Measurements from ENCODE around the gene ARFGEF3. TPM values are rescaled to one million over a fixed set of nuclear protein-coding genes. Genes with fewer than 3 reads are reported as not detected.

ARFGEF3 gene
- total RNA-seq, 1 donor from 2014 or later, result 28.6 TPM

GRCh38 chr6:138248011-138248410 lies 86.3 kb downstream of the ARFGEF3 start:
- peaks cover 17% of the 10 kb centered on the region for H3K4me1 Mint-ChIP-seq (ENCODE audit: low read depth)
- H3K9me3 Mint-ChIP-seq (ENCODE audit: low read depth), result no peaks in the 10 kb centered on the region
- TF ChIP-seq CTCF (IDR thresholded peaks at IDR 0.05; ENCODE audit: unreplicated experiment), result no peak
- H3K27me3 Mint-ChIP-seq, result no peaks in the 10 kb centered on the region
- H3K36me3 Mint-ChIP-seq (ENCODE audit: insufficient read depth), result peaks cover 3% of the 10 kb centered on the region
- H3K4me3 Mint-ChIP-seq (ENCODE audit: low read depth), result no peak overlapping the region
- no peak for DNase-seq (ENCODE audit: low spot score, unreplicated experiment)
- H3K27ac Mint-ChIP-seq, result no peak overlapping the region

GRCh38 chr6:138248878-138249277 lies 87.1 kb downstream of the ARFGEF3 start:
- Mint-ChIP-seq H3K27me3 (no peaks in the 10 kb centered on the region), H3K4me3 (ENCODE audit: low read depth) (no peak overlapping the region), H3K4me1 (ENCODE audit: low read depth) (peaks cover 17% of the 10 kb centered on the region), H3K36me3 (ENCODE audit: insufficient read depth) (peaks cover 6% of the 10 kb centered on the region), H3K27ac (no peak overlapping the region), H3K9me3 (ENCODE audit: low read depth) (no peaks in the 10 kb centered on the region)
- DNase-seq (ENCODE audit: low spot score, unreplicated experiment), result no peak
- no peak for TF ChIP-seq CTCF (IDR thresholded peaks at IDR 0.05; ENCODE audit: unreplicated experiment)

- H3K4me3 Mint-ChIP-seq (ENCODE audit: low read depth), result no peak overlapping the region
- no peak for DNase-seq (ENCODE audit: low spot score, unreplicated experiment)
- peaks cover 17% of the 10 kb centered on the region for H3K4me1 Mint-ChIP-seq (ENCODE audit: low read depth)
- H3K27ac Mint-ChIP-seq, result peak overlapping the region; percentile 67
- TF ChIP-seq CTCF (IDR thresholded peaks at IDR 0.05; ENCODE audit: unreplicated experiment), result no peak
- H3K36me3 Mint-ChIP-seq (ENCODE audit: insufficient read depth), result peaks cover 4% of the 10 kb centered on the region
- no peaks in the 10 kb centered on the region for H3K9me3 Mint-ChIP-seq (ENCODE audit: low read depth)
- no peaks in the 10 kb centered on the region for H3K27me3 Mint-ChIP-seq
These were observed 88.3 kb downstream of the ARFGEF3 start for GRCh38 chr6:138250053-138250452.

GRCh38 chr6:138250513-138251247 lies 88.9 kb downstream of the ARFGEF3 start:
- H3K4me3 Mint-ChIP-seq (ENCODE audit: low read depth), result no peak overlapping the region
- no peaks in the 10 kb centered on the region for H3K27me3 Mint-ChIP-seq
- H3K9me3 Mint-ChIP-seq (ENCODE audit: low read depth), result no peaks in the 10 kb centered on the region
- no peak for TF ChIP-seq CTCF (IDR thresholded peaks at IDR 0.05; ENCODE audit: unreplicated experiment)
- H3K27ac Mint-ChIP-seq, result peak overlapping the region; percentile 67
- H3K36me3 Mint-ChIP-seq (ENCODE audit: insufficient read depth), result peaks cover 5% of the 10 kb centered on the region
- DNase-seq (ENCODE audit: low spot score, unreplicated experiment), result no peak
- H3K4me1 Mint-ChIP-seq (ENCODE audit: low read depth), result peaks cover 17% of the 10 kb centered on the region

GRCh38 chr6:138253731-138254130 lies 92.0 kb downstream of the ARFGEF3 start:
- H3K4me1 Mint-ChIP-seq (ENCODE audit: low read depth), result peaks cover 21% of the 10 kb centered on the region
- peaks cover 24% of the 10 kb centered on the region for H3K36me3 Mint-ChIP-seq (ENCODE audit: insufficient read depth)
- no peak for DNase-seq (ENCODE audit: low spot score, unreplicated experiment)
- no peak overlapping the region for H3K4me3 Mint-ChIP-seq (ENCODE audit: low read depth)
- H3K27ac Mint-ChIP-seq, result no peak overlapping the region
- TF ChIP-seq CTCF (IDR thresholded peaks at IDR 0.05; ENCODE audit: unreplicated experiment), result no peak
- H3K27me3 Mint-ChIP-seq, result no peaks in the 10 kb centered on the region
- H3K9me3 Mint-ChIP-seq (ENCODE audit: low read depth), result no peaks in the 10 kb centered on the region

Measured in progenitor cell of endocrine pancreas (in vitro differentiated cells).